ENCODE measurements around the gene ATG7. TPM values are rescaled to one million over a fixed set of nuclear protein-coding genes. Genes with fewer than 3 reads are reported as not detected.
A peak's percentile ranks its signal among the peaks of the same experiment; 100 is the strongest.

ATG7 gene
- total RNA-seq, 1 donor from 2014 or later: 53.5 TPM

DNA sequence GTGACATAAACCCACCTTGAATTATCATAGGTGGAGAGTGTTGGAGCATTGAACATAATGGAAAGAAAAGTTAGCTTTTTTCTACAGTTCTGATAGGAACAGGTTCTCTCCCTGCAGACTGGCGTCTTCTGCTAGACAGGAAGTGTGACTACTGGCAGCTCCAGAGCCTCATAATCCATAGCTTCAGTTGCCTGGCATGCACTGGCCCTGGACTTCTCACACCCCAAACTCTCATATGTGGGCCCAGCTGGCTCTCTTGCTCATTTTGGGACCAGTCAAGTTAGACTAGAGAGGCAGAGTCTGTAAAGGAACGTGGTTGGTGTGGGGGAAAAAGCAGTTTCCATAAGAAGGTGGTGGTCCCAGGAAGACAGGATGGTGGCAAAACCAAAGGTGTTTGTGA, 191.4 kb downstream of the ATG7 start:
- TF ChIP-seq EZH2 (IDR thresholded peaks at IDR 0.05) (no peak), EZH2phosphoT487 (IDR thresholded peaks at IDR 0.05) (no peak)
- TF ChIP-seq, protein P1, sequence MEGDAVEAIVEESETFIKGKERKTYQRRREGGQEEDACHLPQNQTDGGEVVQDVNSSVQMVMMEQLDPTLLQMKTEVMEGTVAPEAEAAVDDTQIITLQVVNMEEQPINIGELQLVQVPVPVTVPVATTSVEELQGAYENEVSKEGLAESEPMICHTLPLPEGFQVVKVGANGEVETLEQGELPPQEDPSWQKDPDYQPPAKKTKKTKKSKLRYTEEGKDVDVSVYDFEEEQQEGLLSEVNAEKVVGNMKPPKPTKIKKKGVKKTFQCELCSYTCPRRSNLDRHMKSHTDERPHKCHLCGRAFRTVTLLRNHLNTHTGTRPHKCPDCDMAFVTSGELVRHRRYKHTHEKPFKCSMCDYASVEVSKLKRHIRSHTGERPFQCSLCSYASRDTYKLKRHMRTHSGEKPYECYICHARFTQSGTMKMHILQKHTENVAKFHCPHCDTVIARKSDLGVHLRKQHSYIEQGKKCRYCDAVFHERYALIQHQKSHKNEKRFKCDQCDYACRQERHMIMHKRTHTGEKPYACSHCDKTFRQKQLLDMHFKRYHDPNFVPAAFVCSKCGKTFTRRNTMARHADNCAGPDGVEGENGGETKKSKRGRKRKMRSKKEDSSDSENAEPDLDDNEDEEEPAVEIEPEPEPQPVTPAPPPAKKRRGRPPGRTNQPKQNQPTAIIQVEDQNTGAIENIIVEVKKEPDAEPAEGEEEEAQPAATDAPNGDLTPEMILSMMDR (IDR thresholded peaks at IDR 0.05): no peak
- no peak overlapping the region for H3K9ac ChIP-seq

DNA sequence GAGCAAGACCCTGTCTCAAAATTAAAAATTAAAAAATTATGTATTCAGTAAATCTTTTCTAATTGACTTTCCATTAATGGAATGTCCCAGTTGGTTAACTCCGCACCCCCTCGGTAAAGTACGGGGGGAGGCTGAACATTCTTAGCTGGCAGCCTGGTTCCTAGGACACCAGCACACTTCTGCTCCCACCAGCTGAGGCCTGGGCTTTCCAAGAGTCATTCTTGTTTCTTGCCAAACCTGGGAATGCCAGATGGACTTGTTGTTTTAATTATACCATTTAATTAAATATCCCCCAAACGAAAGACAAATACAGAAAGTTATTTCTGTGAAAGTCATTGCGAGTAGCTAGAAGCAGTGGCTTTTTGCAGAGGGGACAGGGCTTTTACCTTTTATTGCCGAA, 192.2 kb downstream of the ATG7 start:
- Histone ChIP-seq H3K27me3 (no peaks in the 10 kb centered on the region), H2AFZ (replicated peaks) (no peak overlapping the region), H3K4me2 (no peak overlapping the region), H3F3A (ENCODE audit: low read depth) (peaks cover 21% of the 10 kb centered on the region), H3K79me2 (ENCODE audit: low read depth) (no peaks in the 10 kb centered on the region), H3K9me3 (ENCODE audit: low read depth) (no peaks in the 10 kb centered on the region), H3K4me1 (peaks cover 36% of the 10 kb centered on the region), H3K36me3 (no peaks in the 10 kb centered on the region), H4K20me1 (ENCODE audit: low read depth) (no peaks in the 10 kb centered on the region), H3K4me3 (no peak overlapping the region), H3K27ac (no peak overlapping the region), H3K9ac (no peak overlapping the region)
- peaks cover 4% of the 10 kb centered on the region for H3K36me3 Mint-ChIP-seq
- no peak overlapping the region for H3K4me3 Mint-ChIP-seq
- H3K27ac Mint-ChIP-seq: peak overlapping the region; percentile 63
- peaks cover 2% of the 10 kb centered on the region for H3K9me3 Mint-ChIP-seq
- no peak for DNase-seq (ENCODE audit: low spot score)
- H3K27me3 Mint-ChIP-seq (ENCODE audit: insufficient read depth, low read depth): peaks cover 5% of the 10 kb centered on the region
- TF ChIP-seq, protein P1 (IDR thresholded peaks at IDR 0.05): no peak
- TF ChIP-seq EZH2 (IDR thresholded peaks at IDR 0.05): no peak
- no peak for TF ChIP-seq EZH2phosphoT487 (IDR thresholded peaks at IDR 0.05)
- peaks cover 51% of the 10 kb centered on the region for H3K4me1 Mint-ChIP-seq

More for the DNA sequence above, 191.4 kb downstream of the ATG7 start:
- Histone ChIP-seq H2AFZ (replicated peaks) (no peak overlapping the region), H3K9me3 (ENCODE audit: low read depth) (no peaks in the 10 kb centered on the region), H3K4me3 (no peak overlapping the region), H3K79me2 (ENCODE audit: low read depth) (no peaks in the 10 kb centered on the region), H3K27ac (no peak overlapping the region), H3K4me1 (peaks cover 37% of the 10 kb centered on the region), H3K36me3 (no peaks in the 10 kb centered on the region), H3F3A (ENCODE audit: low read depth) (peaks cover 21% of the 10 kb centered on the region), H3K4me2 (no peak overlapping the region), H4K20me1 (ENCODE audit: low read depth) (no peaks in the 10 kb centered on the region), H3K27me3 (no peaks in the 10 kb centered on the region)
- Mint-ChIP-seq H3K27ac (no peak overlapping the region), H3K36me3 (peaks cover 5% of the 10 kb centered on the region), H3K4me3 (no peak overlapping the region), H3K27me3 (ENCODE audit: insufficient read depth, low read depth) (peaks cover 5% of the 10 kb centered on the region), H3K9me3 (peaks cover 2% of the 10 kb centered on the region), H3K4me1 (peaks cover 58% of the 10 kb centered on the region)
- no peak for DNase-seq (ENCODE audit: low spot score)

DNA sequence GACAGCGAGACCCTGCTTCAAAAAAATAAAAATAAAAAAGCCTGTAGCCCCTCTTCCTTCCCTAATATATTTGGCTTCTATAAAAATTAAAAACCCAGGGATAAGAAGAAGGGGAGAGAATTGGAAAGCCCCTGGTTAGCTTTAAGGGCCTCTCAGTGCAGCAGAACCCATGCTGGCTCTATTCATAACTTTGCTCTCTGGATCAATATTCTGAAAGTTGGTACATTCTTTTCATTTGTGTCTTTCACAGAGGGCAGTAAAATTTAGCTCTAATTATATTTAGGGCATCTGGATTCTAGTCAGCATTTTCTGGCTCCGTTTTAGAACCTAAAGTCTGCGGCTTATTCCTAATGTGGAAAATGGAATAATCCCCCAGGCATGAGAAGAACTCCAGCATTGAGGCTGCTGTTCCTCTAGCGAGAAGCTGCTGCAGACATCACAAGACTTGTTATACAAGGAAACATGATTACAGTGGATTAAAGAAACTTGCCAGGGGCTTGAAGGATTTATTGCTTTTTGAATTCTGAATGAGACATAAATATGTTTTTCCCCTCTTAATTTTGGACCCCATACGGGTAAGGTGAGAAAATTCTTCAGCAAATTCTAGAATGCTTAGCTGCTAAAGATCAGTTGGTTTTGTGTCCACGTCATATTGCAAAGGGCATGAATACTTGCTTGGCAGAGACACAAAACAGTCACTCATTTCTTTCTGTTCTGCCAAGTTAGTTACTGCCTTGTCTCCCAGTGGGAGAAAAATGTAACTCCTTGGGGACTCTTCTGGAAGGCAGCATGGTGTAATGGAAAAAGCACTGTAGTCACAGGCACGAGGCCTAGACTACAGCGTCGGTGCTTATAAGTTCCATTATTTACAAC, 193.8 kb downstream of the ATG7 start:
- H3K4me1 Mint-ChIP-seq: peaks cover 45% of the 10 kb centered on the region
- peak overlapping the region; percentile 93 for H3K27ac Mint-ChIP-seq
- peaks cover 2% of the 10 kb centered on the region for H3K9me3 Mint-ChIP-seq
- Histone ChIP-seq H2AFZ (replicated peaks) (no peak overlapping the region), H3K79me2 (ENCODE audit: low read depth) (no peaks in the 10 kb centered on the region), H3K36me3 (no peaks in the 10 kb centered on the region), H3K27me3 (no peaks in the 10 kb centered on the region), H3K4me2 (no peak overlapping the region), H3K9ac (no peak overlapping the region), H3K27ac (no peak overlapping the region), H4K20me1 (ENCODE audit: low read depth) (no peaks in the 10 kb centered on the region), H3K9me3 (ENCODE audit: low read depth) (no peaks in the 10 kb centered on the region), H3K4me1 (peaks cover 20% of the 10 kb centered on the region), H3F3A (ENCODE audit: low read depth) (peaks cover 13% of the 10 kb centered on the region), H3K4me3 (no peak overlapping the region)
- peaks cover 3% of the 10 kb centered on the region for H3K27me3 Mint-ChIP-seq (ENCODE audit: insufficient read depth, low read depth)
- no peak for DNase-seq (ENCODE audit: low spot score)
- no peak for TF ChIP-seq EZH2phosphoT487 (IDR thresholded peaks at IDR 0.05)
- no peak for TF ChIP-seq EZH2 (IDR thresholded peaks at IDR 0.05)
- TF ChIP-seq, protein P1 (IDR thresholded peaks at IDR 0.05): no peak
- H3K36me3 Mint-ChIP-seq: peaks cover 4% of the 10 kb centered on the region
- H3K4me3 Mint-ChIP-seq: no peak overlapping the region

Data from neural progenitor cell (in vitro differentiated cells).